Keratinocyte (primary cell): Measurements from ENCODE around the gene ABLIM2. TPM values are rescaled to one million over a fixed set of nuclear protein-coding genes. Genes with fewer than 3 reads are reported as not detected.

ENCODE experiments used
- DNase-seq: peaks from one replicate; pipeline ENCODE4 v3.0.0-alpha.2; 2011; ENCODE audit warnings: low read depth, missing footprints, low spot score
- FAIRE-seq: peaks from 2 replicates; lab custom pipeline; 2011; peaks lifted over from hg19 to GRCh38; lab: Jason Lieb, UNC
- H2AFZ ChIP-seq: 2 replicates; pipeline ENCODE4 v1.6.0; 2012; ENCODE audit warnings: low read length, control low read depth, inconsistent platforms; ENCODE audit not compliant: control insufficient read depth
- H3K27ac ChIP-seq: 2 replicates; pipeline ENCODE4 v1.5.1; 2011; ENCODE audit warnings: low read length; ENCODE audit not compliant: control insufficient read depth, insufficient read depth
- H3K27me3 ChIP-seq: 3 replicates; pipeline ENCODE4 v1.6.0; 2011; ENCODE audit warnings: low read length; ENCODE audit not compliant: control insufficient read depth, insufficient read depth; ENCODE audit errors: extremely low read depth
- H3K36me3 ChIP-seq, 2 experiments: 2 replicates in 1 of 2; 3 replicates in 1 of 2; pipeline ENCODE4 v1.5.1; 2011; ENCODE audit warnings: low read length in 2 of 2, mild to moderate bottlenecking in 1 of 2; ENCODE audit not compliant: control insufficient read depth in 2 of 2, insufficient read depth in 2 of 2; ENCODE audit errors: extremely low read depth in 1 of 2
- H3K4me1 ChIP-seq: 3 replicates; pipeline ENCODE4 v1.5.1; 2011; ENCODE audit warnings: low read length; ENCODE audit not compliant: control insufficient read depth, insufficient read depth; ENCODE audit errors: extremely low read depth
- H3K4me2 ChIP-seq: 3 replicates; pipeline ENCODE4 v1.6.0; 2011; ENCODE audit warnings: low read depth, low read length; ENCODE audit not compliant: control insufficient read depth, insufficient read depth; ENCODE audit errors: extremely low read depth
- H3K4me3 ChIP-seq, 3 experiments: fragments of 200-600 bp in 1 of 3; sonication (generic) in 1 of 3; 2 replicates in 2 of 3; 3 replicates in 1 of 3; pipeline ENCODE4 v1.5.1; 2011 to 2016; ENCODE audit warnings: low read length in 3 of 3, mild to moderate bottlenecking in 3 of 3, control low read depth in 2 of 3, inconsistent platforms in 1 of 3, low read depth in 1 of 3, mixed read lengths in 1 of 3, mixed run types in 1 of 3, moderate library complexity in 1 of 3; ENCODE audit not compliant: control insufficient read depth in 2 of 3, insufficient read depth in 2 of 3; ENCODE audit errors: extremely low read depth in 1 of 3
- H3K79me2 ChIP-seq: 2 replicates; pipeline ENCODE4 v1.6.0; 2012; ENCODE audit warnings: low read length; ENCODE audit not compliant: control insufficient read depth, insufficient read depth
- H3K9ac ChIP-seq: 3 replicates; pipeline ENCODE4 v1.6.0; 2011; ENCODE audit warnings: low read length; ENCODE audit not compliant: control insufficient read depth, insufficient read depth; ENCODE audit errors: extremely low read depth
- H3K9me1 ChIP-seq: 3 replicates; pipeline ENCODE4 v1.6.0; 2011; ENCODE audit warnings: low read length; ENCODE audit not compliant: control insufficient read depth, insufficient read depth; ENCODE audit errors: extremely low read depth
- H3K9me3 ChIP-seq: 2 replicates; pipeline ENCODE4 v1.5.1; 2012; ENCODE audit warnings: low read depth, low read length; ENCODE audit not compliant: control insufficient read depth
- H4K20me1 ChIP-seq: 3 replicates; pipeline ENCODE4 v1.6.0; 2011; ENCODE audit warnings: low read length; ENCODE audit not compliant: control insufficient read depth, insufficient read depth; ENCODE audit errors: extremely low read depth
- EZH2 ChIP-seq: IDR thresholded peaks from one replicate; pipeline ENCODE4 v1.6.1; 2012; ENCODE audit warnings: inconsistent platforms, mild to moderate bottlenecking, low read length, moderate library complexity
- dilution Hi-C: fragments of 300-500 bp; cut with MboI; formaldehyde crosslinking; loops from one replicate; pipeline ENCODE4 v1.7.0; 2020; ENCODE audit warnings: low sequenced_read_pairs; ENCODE audit not compliant: extremely low pct_ligation_motif_present
- polyA plus RNA-seq, 5 experiments: library from polyadenylated mRNA; depleted of rRNA in 3 of 5; stranded (reverse) in 3 of 5; stranded (forward) in 1 of 5; unstranded in 1 of 5; fragments of >200 nt; gene quantifications; 1 replicate in 1 of 5; 2 replicates in 3 of 5; 3 replicates in 1 of 5; pipeline versions ENCODE4 v1.2.1 to v1.2.3, GENCODE V29; 2011 to 2012; ENCODE audit warnings: missing spikeins in 2 of 5, low read depth in 1 of 5, low replicate concordance in 1 of 5
- TF ChIP-seq, protein P1 (sequence below), 3 experiments: IDR thresholded peaks in 1 of 3; conservative IDR thresholded peaks in 1 of 3; optimal IDR thresholded peaks in 1 of 3; 2 replicates in 2 of 3; 3 replicates in 1 of 3; pipeline versions ENCODE3 to v1.5.1; 2011; ENCODE audit warnings: low read length in 3 of 3, mild to moderate bottlenecking in 3 of 3, moderate library complexity in 2 of 3, control low read depth in 1 of 3, inconsistent platforms in 1 of 3; ENCODE audit not compliant: insufficient read depth in 2 of 3; ENCODE audit errors: extremely low read depth in 1 of 3

ABLIM2 gene
- polyA plus RNA-seq, 1 donor (not counting 4 experiments of a cell fraction or from before 2014, with no cell fraction given): 0.94 TPM

DNA sequence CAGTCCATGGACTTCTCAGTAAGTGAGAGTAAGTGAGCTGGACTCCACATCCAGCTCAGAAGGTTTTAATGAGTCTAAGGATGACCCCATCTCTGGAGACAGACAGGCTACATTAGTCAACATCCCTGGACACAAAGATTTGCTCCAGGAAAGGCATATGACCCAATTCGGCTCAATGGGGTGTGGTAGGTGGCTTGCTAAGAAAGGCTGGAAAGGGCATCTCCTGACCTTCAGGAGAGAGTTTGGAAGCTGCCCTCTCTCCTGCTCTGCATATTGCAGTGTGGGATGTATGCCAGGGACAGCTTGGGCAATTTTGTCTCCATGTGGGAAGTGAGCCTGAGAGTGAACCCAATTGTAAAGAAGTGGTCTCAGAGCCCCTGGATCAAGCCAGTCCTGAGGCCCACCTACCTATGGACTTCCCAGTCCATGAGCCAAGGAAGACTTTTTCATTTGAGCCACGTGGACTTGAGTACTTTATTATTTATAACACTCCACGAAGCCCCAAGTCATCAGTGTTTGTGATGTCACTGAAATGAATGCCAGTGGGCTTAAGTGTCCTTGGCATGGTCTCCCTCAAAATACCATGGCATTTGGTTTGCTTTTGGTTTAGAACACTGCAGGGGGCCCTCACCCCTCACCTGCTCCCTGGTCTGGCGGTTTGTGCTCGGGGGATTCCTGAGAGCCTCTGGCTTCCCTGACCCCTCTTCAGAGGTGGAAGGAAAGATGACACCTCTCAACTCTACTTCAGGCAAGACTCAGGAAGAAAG, 10.4 kb upstream of the ABLIM2 start:
- H2AFZ ChIP-seq: no peak overlapping the region
- dilution Hi-C loops: no loop called here
- no peaks in the 10 kb centered on the region for H3K9me1 ChIP-seq
- H3K4me2 ChIP-seq: no peak overlapping the region
- no peak for TF ChIP-seq EZH2
- TF ChIP-seq, protein P1, sequence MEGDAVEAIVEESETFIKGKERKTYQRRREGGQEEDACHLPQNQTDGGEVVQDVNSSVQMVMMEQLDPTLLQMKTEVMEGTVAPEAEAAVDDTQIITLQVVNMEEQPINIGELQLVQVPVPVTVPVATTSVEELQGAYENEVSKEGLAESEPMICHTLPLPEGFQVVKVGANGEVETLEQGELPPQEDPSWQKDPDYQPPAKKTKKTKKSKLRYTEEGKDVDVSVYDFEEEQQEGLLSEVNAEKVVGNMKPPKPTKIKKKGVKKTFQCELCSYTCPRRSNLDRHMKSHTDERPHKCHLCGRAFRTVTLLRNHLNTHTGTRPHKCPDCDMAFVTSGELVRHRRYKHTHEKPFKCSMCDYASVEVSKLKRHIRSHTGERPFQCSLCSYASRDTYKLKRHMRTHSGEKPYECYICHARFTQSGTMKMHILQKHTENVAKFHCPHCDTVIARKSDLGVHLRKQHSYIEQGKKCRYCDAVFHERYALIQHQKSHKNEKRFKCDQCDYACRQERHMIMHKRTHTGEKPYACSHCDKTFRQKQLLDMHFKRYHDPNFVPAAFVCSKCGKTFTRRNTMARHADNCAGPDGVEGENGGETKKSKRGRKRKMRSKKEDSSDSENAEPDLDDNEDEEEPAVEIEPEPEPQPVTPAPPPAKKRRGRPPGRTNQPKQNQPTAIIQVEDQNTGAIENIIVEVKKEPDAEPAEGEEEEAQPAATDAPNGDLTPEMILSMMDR (optimal IDR thresholded peaks at IDR 0.05 in 1 of 3, IDR thresholded peaks at IDR 0.05 in 1 of 3, conservative IDR thresholded peaks at IDR 0.05 in 1 of 3; ENCODE audit: extremely low read depth in 1 of 3, insufficient read depth in 2 of 3, low read length in 3 of 3): no peak
- H3K27me3 ChIP-seq: peaks cover 8% of the 10 kb centered on the region
- FAIRE-seq (no peak), DNase-seq (no peak)
- no peak overlapping the region for H3K9ac ChIP-seq
- peaks cover 12% of the 10 kb centered on the region for H3K4me1 ChIP-seq
- no peak overlapping the region for H3K27ac ChIP-seq
- no peaks in the 10 kb centered on the region for H3K79me2 ChIP-seq
- H3K9me3 ChIP-seq: peaks cover 4% of the 10 kb centered on the region
- H3K36me3 ChIP-seq: no peaks in the 10 kb centered on the region
- H3K4me3 ChIP-seq: no peak overlapping the region
- no peaks in the 10 kb centered on the region for H4K20me1 ChIP-seq

DNA sequence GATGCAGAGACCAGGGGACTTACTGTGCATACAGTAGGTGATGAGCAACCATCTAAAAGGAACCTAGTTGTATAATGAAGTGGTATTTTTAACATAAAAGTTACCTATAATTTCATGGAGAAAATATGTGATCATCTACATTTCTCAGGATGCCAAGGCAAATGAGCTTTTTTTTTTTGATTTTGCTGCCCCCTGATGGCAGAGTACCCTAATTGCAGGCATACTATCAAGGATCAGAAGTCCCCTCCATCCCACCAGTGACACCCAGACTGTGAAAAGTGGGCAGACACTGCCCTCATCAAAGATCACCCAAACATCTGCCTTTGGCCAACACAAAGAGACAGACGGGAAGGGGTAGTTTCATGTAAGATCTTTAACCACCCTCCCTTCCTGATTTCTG, 9.6 kb upstream of the ABLIM2 start:
- no peak for TF ChIP-seq EZH2
- TF ChIP-seq, protein P1 (optimal IDR thresholded peaks at IDR 0.05 in 1 of 3, IDR thresholded peaks at IDR 0.05 in 1 of 3, conservative IDR thresholded peaks at IDR 0.05 in 1 of 3; ENCODE audit: extremely low read depth in 1 of 3, insufficient read depth in 2 of 3, low read length in 3 of 3): peak in 2 of 3 experiments; percentile 50 to 62
- FAIRE-seq (no peak), DNase-seq (no peak)
- Histone ChIP-seq H3K36me3 (no peaks in the 10 kb centered on the region), H3K4me3 (no peak overlapping the region), H3K9me3 (peaks cover 4% of the 10 kb centered on the region), H2AFZ (no peak overlapping the region), H3K9ac (no peak overlapping the region), H3K79me2 (no peaks in the 10 kb centered on the region), H3K4me2 (no peak overlapping the region), H4K20me1 (no peaks in the 10 kb centered on the region), H3K27ac (no peak overlapping the region), H3K4me1 (peaks cover 20% of the 10 kb centered on the region), H3K9me1 (no peaks in the 10 kb centered on the region), H3K27me3 (peaks cover 8% of the 10 kb centered on the region)
- dilution Hi-C loops: no loop called here
